NCI-H345 treated with DMSO at 0.1 percent for 48 hours (cell line): Measurements from ENCODE around the gene ACTR3C.

Experiments
- DNase-seq: peaks from one replicate; lab custom pipeline; 2025; ENCODE audit not compliant: unreplicated experiment; lab: John Stamatoyannopoulos, UW

The ACTR3C gene

DNA sequence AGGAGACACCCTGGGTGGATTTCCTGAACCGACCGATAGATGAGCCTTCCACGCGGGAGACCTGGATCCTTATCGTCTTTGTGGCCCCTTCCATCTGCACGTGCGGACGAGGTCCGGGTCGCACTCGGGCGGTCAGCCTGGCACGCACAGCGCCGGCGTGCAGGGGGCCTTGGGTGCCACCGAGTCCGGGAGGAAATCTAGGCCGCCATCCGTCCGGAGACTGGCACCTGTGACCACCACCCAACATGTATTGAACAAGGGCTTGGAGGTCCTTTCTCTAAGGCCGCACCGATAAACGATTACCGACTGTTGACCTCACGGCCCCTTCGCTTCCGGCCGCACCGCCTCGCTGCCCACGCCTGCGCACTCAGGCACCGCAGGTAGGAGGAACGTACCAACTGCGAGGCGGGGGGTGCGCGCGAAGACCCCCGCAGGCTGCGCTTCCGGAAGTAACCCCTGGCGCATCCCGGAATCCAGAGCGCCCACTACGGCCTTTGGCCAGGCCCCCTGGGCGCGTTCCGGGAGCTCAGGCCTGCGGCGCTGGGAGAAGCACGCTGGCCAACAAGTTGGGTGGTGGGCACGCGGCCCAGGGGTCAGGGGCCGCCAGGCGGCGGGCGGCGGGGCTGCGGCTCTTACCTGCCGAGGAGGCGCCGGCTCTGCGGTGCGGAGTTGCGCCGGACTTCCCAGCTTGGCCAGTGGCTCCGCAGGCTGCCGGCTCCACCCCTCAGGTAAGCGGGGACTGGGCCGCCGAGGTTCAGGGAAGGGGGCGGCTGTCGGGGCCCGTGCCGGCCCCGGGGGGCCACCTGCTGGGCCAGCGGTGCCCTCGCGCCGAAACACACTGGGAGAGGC is at the start of gene ACTR3C, which contains the start of gene LRRC61:
Gene ACTR3C, minus strand, starts transcription at position 713 of the 849 bp plus-strand sequence. CDS start 28,249 bp downstream, outside the sequence.
Gene LRRC61, plus strand, starts transcription at position 523 of the 849 bp plus-strand sequence. CDS start 13,507 bp downstream, outside the sequence.
- DNase-seq, result peak; percentile 70

DNA sequence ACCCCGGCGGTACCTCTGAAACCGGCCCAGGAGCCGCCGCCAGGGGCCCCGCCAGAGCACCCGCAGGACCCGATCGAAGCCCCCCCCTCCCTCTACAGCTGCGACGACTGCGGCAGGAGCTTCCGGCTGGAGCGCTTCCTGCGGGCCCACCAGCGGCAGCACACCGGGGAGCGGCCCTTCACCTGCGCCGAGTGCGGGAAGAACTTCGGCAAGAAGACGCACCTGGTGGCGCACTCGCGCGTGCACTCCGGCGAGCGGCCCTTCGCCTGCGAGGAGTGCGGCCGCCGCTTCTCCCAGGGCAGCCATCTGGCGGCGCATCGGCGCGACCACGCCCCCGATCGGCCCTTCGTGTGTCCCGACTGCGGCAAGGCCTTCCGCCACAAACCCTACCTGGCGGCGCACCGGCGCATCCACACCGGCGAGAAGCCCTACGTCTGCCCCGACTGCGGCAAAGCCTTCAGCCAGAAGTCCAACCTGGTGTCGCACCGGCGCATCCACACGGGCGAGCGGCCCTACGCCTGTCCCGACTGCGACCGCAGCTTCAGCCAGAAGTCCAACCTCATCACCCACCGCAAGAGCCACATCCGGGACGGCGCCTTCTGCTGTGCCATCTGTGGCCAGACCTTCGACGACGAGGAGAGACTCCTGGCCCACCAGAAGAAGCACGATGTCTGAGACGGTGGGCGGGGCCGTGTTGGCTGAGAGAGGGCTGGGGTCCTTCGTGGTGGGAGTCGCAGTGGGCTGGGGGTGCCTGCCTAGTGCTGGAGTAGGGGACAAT is 49.1 kb upstream of the ACTR3C start:
- DNase-seq, result no peak

DNA sequence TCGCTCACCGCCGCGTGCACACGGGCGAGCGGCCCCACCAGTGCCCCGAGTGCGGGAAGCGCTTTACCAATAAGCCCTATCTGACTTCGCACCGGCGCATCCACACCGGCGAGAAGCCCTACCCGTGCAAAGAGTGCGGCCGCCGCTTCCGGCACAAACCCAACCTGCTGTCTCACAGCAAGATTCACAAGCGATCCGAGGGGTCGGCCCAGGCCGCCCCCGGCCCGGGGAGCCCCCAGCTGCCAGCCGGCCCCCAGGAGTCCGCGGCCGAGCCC is 48.6 kb upstream of the ACTR3C start:
- DNase-seq, result no peak

DNA sequence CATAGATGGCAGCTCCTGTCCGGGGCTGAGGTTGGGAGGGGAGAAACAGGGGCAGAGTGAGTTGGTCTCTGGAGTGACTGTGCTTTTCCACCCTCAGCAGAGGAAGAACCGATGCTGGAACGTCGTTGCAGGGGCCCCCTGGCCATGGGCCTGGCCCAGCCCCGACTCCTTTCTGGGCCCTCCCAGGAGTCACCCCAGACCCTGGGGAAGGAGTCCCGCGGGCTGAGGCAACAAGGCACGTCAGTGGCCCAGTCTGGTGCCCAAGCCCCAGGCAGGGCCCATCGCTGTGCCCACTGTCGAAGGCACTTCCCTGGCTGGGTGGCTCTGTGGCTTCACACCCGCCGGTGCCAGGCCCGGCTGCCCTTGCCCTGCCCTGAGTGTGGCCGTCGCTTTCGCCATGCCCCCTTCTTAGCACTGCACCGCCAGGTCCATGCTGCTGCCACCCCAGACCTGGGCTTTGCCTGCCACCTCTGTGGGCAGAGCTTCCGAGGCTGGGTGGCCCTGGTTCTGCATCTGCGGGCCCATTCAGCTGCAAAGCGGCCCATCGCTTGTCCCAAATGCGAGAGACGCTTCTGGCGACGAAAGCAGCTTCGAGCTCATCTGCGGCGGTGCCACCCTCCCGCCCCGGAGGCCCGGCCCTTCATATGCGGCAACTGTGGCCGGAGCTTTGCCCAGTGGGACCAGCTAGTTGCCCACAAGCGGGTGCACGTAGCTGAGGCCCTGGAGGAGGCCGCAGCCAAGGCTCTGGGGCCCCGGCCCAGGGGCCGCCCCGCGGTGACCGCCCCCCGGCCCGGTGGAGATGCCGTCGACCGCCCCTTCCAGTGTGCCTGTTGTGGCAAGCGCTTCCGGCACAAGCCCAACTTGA is 48.0 kb upstream of the ACTR3C start:
- no peak for DNase-seq

DNA sequence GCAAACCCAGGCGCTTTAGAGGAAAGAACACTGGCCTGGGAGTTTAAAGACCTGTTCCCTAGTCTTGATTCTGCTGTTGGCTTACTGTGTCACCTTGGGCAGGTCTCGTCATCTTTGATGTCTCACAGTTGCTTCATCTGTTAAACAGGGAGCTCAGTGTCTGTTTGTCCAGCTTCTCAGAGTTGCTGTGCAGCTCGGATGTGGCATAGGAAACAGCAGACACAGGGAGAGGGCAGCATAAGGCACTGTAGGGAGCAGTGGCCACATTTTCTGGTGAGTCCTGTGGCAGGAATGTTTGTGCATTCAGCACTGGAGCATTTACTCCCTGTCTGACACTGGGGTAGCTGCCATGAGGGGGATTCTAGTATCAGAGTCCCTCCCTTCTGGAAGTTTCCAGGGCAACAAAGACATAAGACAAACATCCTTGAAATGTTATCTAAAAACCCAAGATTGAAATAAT is 47.3 kb upstream of the ACTR3C start:
- no peak for DNase-seq

DNA sequence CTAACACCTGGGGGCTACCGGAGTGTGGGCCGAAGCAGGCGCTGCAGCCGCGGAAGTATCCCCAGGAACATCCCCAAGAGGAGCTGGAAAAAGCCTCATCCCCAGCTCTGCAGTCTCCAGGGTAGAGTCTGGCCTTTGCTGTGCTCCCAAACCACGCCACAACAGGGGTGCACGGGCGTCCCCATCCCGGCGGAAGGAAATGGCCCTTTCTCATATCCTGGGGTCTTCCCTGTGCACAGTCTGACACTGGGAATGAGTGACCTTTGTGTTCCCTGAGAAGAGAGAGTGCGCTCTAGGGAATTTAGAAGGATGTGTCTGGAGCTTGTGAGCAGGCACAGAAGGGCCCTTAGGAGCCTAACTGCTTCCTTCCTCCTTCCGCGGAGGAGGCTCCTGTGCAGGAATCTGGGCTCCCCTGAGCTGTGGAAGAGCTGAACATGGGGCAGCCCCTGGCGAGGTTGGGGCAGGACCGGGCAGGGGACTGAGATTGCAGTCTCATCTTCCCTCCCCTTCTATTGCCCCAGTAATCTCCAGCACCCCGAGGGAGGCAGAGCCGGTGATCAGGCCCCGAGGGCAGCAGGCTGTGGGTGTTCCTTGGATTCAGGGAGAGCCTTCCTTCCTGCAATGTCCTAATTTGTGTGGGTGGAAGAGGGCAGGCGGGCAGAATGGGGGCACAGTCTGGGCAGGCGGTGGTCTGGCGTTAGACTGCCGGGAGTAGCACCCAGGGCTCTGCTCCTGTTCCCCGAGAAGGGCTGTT is 46.6 kb upstream of the ACTR3C start:
- no peak for DNase-seq

DNA sequence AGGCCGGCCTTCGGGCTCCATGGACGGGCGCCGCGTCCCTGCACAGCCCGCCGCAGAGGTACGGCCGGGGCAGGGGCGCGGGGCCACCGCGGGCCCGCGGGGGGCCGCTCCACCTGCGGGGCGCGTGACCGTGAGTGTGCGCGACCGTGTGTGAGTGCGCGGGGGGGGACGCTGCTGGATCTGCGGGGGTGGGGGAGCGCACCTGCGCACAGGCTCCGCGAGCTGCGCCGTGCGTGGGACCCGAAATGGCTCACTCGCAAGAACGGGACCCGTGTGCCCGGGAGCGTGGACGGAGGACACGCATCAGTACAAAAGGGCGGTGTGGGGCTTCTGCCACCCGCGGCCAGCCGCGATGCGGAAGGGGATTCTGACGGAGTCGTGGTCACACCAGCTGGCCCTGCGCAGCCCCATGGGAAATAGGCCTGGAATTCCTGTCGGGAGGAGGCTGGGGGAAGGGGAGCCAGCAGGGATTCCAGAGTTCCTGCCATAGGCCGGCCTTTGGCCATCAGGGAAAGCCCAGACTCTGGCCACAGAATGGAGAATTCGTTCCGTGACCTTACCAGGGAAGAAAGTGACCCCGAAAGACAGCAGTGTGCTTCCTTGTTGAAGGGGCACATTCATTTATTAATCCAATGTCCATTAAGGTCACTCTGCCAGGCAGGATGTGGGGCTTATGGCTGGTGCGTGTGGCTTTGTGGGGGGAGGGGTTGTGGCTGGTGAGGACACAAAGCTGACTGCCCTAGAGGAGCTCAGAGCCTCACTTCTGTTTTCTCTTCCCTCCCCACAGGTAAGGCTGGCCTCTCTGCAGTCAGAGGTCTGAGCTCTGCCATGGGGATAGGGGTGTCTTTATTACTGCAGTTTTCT is 45.8 kb upstream of the ACTR3C start:
- no peak for DNase-seq

DNA sequence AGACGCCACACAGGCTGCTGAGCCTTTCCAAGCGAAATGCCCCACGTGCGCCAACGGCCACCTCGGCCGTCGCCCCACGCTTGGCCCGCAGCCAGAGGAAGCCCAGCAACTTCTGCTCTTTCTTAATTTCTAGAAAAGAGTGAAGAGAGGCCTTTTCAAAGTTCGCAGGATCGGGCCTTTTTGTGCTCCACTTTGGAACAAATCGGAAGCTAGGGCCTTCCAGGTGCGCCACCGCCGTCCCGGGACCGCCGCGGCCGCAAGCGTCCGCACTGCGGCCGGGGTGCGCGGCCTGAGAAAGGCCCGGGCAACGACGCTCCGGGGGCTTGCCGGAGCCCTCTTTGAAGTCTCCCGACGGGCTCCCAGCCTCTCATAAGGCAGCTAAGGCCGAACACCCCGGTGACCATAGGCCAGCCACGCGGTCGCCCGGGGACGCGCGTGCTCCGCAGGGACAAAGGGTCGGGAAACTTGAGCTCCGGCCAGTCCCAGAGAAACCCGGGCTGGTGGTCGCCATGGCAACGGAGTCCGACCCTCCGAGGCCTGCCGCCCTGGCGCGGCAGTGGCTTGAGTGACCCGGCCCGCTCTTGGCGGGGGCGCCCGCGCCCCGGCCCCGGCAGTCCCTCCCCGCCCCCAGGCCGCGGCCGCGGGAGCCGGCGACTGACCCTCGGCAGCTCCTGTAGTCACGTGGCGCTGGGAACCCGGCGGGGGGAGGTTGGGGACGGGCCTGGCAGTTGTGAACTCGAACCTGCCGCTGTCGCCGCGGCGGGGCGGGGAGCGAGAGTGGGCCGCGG is 44.9 kb upstream of the ACTR3C start, which contains the start of gene REPIN1:
Gene REPIN1, plus strand, starts transcription at position 727 of the 788 bp plus-strand sequence. CDS start 890 bp downstream, outside the sequence.
- no peak for DNase-seq

DNA sequence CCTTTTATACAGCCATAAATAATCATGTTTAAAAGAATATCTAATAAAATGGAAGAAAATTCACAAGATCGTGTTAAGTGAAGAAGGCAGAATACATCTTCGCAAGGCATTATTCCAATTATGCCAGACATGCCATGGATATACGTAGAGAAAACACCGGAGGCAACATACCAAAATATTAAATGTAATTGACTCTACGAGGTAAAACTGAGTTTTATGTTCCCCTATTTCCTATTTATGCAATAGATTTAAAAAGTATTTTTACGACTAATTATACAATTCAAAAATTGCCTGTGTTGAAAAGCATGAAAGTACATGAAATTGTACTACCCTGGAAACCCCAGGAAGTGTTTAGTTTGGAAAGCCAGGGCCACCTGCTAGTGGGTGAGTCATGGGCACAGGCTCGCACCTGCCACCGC is 44.3 kb upstream of the ACTR3C start:
- peak; percentile 73 for DNase-seq

DNA sequence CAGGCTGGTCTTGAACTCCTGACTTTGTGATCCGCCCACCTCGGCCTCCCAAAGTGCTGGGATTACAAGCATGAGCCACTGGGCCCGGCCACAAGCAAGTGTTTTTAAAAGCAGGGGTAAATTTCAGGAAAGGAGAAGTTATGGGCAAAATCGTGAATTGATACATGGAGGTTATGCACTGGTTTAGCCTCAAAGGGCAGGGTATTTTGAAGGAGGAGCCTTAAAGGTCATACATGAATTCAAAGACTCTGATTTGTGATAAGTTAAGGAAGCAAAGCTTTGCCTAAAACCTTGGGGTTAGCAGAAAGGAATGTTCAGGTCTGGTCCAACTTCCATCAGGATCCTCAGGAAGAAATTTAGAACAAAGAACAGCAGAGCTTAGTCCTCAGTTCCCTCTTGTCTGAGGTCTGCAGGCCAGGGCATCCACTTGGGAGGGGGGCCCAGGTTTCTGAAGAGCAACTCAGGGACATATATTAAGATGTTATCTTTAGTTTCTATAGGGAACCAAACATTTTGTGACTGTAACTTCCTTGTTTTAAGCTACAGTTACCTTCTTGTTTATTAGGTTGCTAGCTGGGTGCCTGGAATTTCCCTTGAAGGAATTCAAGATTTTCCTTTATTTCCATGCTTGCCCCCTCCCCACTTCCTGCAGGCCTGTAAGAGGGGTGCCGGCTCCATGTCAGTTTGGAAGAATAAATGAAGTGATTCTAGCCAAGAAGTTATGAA is 42.5 kb upstream of the ACTR3C start:
- no peak for DNase-seq

DNA sequence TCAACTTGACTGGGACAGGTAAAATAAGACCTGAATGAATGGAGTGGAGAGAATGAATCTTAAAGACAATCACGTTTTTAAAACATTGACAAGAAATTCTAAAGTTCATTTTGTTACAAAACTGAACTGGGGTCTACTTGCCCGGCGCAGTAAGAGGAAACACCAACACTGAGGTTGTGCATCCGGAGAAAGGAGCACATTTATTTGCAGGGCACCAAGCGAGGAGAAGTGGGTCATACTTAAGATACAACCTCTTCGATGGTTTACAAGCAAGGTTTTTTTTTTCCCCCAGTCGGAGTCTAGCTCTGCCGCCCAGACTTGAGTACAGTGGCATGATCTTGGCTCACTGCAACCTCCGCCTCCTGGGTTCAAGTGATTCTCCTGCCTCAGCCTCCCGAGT is 41.8 kb upstream of the ACTR3C start:
- no peak for DNase-seq

DNA sequence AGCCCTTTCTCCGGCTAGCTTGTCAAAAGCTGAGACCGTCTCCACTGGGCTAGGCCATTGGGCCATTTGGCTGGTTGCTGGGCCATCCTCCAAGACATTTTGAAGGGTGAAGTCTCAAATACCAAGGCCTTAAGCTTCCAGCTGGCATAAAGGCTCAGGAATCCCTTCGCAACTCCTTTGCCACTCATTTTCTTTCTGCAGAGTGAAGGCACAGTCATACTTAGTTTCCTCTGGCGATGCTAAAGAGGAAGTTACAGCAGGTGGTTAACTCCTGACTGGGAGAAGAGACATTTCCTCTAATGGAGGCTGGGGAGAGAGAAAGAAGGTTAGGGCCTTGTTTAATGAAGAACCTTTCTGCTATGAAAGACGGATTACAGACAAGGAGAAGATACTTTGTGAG is 40.5 kb upstream of the ACTR3C start:
- DNase-seq, result no peak

DNA sequence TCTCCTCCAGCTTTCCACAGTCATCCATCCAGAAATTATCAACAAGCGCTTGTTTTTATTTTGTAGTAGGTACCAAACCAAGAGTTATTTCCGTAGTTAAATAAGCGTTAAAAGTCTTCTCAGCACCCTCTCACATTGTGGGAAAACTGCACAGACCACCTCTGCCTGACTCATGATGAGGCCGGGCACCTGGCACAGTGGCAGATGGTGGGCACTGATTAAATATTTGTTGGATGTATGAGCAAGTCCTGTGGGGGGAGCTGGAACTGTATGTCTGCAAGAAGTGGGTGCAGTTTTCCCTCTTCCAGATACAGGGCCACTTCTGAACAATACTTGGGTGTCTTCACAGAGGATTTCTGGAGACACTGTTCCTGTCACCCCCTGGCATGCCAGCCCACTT is 40.0 kb upstream of the ACTR3C start:
- DNase-seq, result no peak

DNA sequence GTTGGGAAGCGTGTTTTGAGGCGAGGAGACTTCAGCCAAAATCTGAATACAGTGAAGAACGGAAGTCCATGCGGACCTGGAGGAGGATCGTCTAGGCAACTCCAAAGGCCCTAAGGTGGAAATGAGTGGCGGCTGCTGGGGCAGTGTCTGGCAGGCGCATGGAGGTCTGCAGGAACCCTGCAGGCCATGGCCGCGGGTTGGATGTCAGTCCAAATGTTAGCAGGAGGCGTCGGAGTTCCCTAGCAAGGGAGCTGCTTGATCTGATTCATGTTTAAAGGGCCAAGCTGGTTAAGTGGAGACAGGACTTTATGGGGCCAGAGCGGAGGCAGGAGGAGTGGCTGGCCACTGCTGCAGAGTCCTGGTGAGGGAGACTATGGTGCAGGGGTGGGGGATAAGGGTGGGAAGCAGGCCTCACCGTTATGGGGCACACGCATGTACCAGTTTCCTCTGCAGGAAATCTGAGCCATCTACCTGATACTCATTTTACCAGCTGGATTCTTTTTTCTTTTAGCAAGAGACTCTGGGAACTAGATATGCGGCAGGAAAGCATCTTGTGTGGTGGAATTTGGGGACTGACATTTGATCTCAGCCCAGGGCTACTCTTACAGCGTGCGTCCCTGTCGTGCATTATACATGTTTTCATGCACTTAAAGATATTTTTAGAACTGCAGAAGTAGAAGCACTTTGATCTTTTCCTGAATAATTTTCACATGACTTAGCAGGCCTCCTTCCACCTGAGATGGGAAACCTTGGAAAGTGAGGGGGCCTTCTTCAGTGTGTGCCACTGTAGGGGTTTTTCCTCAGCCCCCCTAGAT is 38.7 kb upstream of the ACTR3C start:
- no peak for DNase-seq

DNA sequence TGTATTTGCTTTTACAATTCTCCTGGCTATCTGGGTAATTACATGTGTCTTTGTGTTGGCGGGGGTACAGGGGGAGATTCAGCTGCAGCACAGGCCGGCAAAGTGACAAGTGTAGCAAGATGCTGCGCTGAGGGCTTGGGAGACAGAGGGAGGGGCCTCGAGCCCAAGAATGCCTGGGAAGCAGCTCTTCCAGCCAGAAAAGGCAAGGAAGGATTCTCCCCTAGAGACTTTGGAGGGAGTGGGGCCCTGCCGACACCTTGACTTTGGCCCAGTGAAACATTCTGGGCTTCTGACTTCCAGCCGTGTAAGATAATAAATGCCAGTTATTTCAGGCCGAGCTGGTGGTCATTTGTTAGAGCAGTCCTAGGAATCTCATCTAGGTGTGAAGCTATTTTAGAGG is 38.1 kb upstream of the ACTR3C start:
- DNase-seq, result no peak

DNA sequence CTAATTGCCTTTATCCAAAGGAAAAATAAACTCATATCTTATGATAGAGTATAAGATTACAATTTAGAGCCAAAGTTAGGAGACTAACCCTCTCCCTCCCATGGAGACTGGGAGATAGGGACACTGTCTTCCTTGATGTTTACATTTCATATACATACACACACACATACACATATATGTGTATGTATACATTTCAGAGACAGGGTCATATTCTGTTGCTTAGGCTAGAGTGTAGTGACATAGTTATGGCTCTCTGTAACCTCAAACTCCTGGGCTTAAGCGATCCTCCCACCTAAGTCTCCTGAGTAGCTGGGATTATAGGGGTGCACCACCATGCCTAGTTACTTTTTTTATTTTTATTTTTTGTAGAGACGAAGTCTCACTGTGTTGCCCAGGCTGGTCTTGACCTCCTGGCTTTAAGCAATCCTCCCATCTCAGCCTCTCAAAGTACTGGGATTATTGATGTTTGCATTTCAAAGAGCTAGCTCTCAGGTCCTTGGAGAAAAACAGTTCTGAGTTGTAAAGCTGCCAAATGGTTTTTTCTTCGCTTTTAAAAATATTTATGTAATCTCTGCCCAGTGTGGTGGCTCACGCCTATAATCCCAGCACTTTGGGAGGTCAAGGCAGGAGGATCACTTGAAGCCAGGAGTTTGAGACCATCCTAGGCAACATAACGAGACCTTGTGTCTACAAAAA is 37.2 kb upstream of the ACTR3C start:
- no peak for DNase-seq
